HFFc6 (cell line): Measurements from ENCODE around the gene TIAM2. TPM values are rescaled to one million over a fixed set of nuclear protein-coding genes. Genes with fewer than 3 reads are reported as not detected.
"Not testable (repeated sequence)": the region's sequence is repeated elsewhere in the genome, so short reads cannot be mapped to it uniquely, and the experiment has no call there.

Experiments used
- DNase-seq: peaks from one replicate; pipeline ENCODE4 v3.0.0-alpha.2; 2018
- H3K27ac Mint-ChIP-seq: 2 replicates; pipeline ENCODE4 v1.8.0; 2020; ENCODE audit warnings: mild to moderate bottlenecking, mixed read lengths
- H3K27me3 Mint-ChIP-seq: 2 replicates; pipeline ENCODE4 v1.8.0; 2021; ENCODE audit warnings: mild to moderate bottlenecking, moderate library complexity, mixed read lengths; ENCODE audit not compliant: insufficient read depth
- H3K36me3 Mint-ChIP-seq: 2 replicates; pipeline ENCODE4 v1.8.0; 2021; ENCODE audit warnings: low read depth, mixed read lengths
- H3K4me1 Mint-ChIP-seq: 2 replicates; pipeline ENCODE4 v1.8.0; 2020; ENCODE audit warnings: low read depth, mixed read lengths
- H3K4me3 Mint-ChIP-seq: 2 replicates; pipeline ENCODE4 v1.8.0; 2020; ENCODE audit warnings: mild to moderate bottlenecking, moderate library complexity, mixed read lengths
- H3K9me3 Mint-ChIP-seq: 2 replicates; pipeline ENCODE4 v1.8.0; 2020; ENCODE audit warnings: mild to moderate bottlenecking, mixed read lengths
- CTCF ChIP-seq: fragments of 200-600 bp; sonication (generic); IDR thresholded peaks from 2 replicates; pipeline ENCODE4 v1.5.0; 2021; ENCODE audit warnings: antibody characterized with exemption, mild to moderate bottlenecking
- total RNA-seq, 6 experiments: library from RNA; stranded (reverse); fragmentation: NEBNext Ultra II Directional; extraction: Animal tissue kit (Norgen Biotek cat#: 25700); gene quantifications; 2 replicates in 1 of 6; 3 replicates in 5 of 6; pipeline ENCODE4 v1.2.3, GENCODE V29; 2021

The TIAM2 gene
- total RNA-seq, 6 experiments from 2014 or later: 7.2 to 11.2 (median 9.4) TPM

- no peak overlapping the region for H3K27ac Mint-ChIP-seq
- TF ChIP-seq CTCF: no peak
- no peak for DNase-seq
- H3K36me3 Mint-ChIP-seq: peaks cover 4% of the 10 kb centered on the region; the same call in 1 of the 2 replicates
- H3K9me3 Mint-ChIP-seq: no peaks in the 10 kb centered on the region
- peaks cover 11% of the 10 kb centered on the region for H3K4me1 Mint-ChIP-seq
- no peaks in the 10 kb centered on the region; the same call in 1 of the 2 replicates for H3K27me3 Mint-ChIP-seq
- no peak overlapping the region for H3K4me3 Mint-ChIP-seq
Observed at GRCh38 chr6:155181498-155181897, 186.4 kb downstream of the TIAM2 start.

- no peak for TF ChIP-seq CTCF
- no peaks in the 10 kb centered on the region for H3K9me3 Mint-ChIP-seq
- DNase-seq: no peak
- no peak overlapping the region for H3K4me3 Mint-ChIP-seq
- no peak overlapping the region for H3K27ac Mint-ChIP-seq
- H3K4me1 Mint-ChIP-seq: peaks cover 15% of the 10 kb centered on the region
- H3K36me3 Mint-ChIP-seq: peaks cover 4% of the 10 kb centered on the region; the same call in 1 of the 2 replicates
- H3K27me3 Mint-ChIP-seq: no peaks in the 10 kb centered on the region; the same call in 1 of the 2 replicates
Observed at GRCh38 chr6:155182103-155182502, 187.0 kb downstream of the TIAM2 start.

GRCh38 chr6:155183095-155183494 lies 188.0 kb downstream of the TIAM2 start:
- Mint-ChIP-seq H3K9me3 (no peaks in the 10 kb centered on the region), H3K4me3 (no peak overlapping the region), H3K36me3 (peaks cover 4% of the 10 kb centered on the region; the same call in 1 of the 2 replicates), H3K4me1 (peaks cover 22% of the 10 kb centered on the region), H3K27ac (no peak overlapping the region), H3K27me3 (no peaks in the 10 kb centered on the region; the same call in 1 of the 2 replicates)
- TF ChIP-seq CTCF: no peak
- no peak for DNase-seq

GRCh38 chr6:155185041-155185440 lies 189.9 kb downstream of the TIAM2 start:
- H3K9me3 Mint-ChIP-seq, H3K36me3 Mint-ChIP-seq, H3K27me3 Mint-ChIP-seq: not testable (repeated sequence)

GRCh38 chr6:155185544-155185943 lies 190.4 kb downstream of the TIAM2 start:
- Mint-ChIP-seq H3K4me1 (peaks cover 46% of the 10 kb centered on the region), H3K9me3 (no peaks in the 10 kb centered on the region), H3K36me3 (peaks cover 4% of the 10 kb centered on the region; the same call in 1 of the 2 replicates), H3K4me3 (no peak overlapping the region), H3K27ac (peak overlapping the region; percentile 29; the same call in 1 of the 2 replicates), H3K27me3 (no peaks in the 10 kb centered on the region; the same call in 1 of the 2 replicates)
- no peak for TF ChIP-seq CTCF
- DNase-seq: peak; percentile 41

More at GRCh38 chr6:155185041-155185440, 189.9 kb downstream of the TIAM2 start:
- not testable (repeated sequence) for H3K27ac Mint-ChIP-seq, DNase-seq, H3K4me3 Mint-ChIP-seq
- H3K4me1 Mint-ChIP-seq: peaks cover 41% of the 10 kb centered on the region

GRCh38 chr6:155186052-155186658 lies 191.0 kb downstream of the TIAM2 start:
- Mint-ChIP-seq H3K9me3 (no peaks in the 10 kb centered on the region), H3K4me1 (peaks cover 51% of the 10 kb centered on the region), H3K4me3 (no peak overlapping the region), H3K36me3 (peaks cover 5% of the 10 kb centered on the region), H3K27ac (peak overlapping the region; percentile 76), H3K27me3 (no peaks in the 10 kb centered on the region; the same call in 1 of the 2 replicates)
- no peak for TF ChIP-seq CTCF
- peak; percentile 12 for DNase-seq
